Right lobe of liver (tissue), 6 donors: Measurements from ENCODE around the gene REST. TPM values are rescaled to one million over a fixed set of nuclear protein-coding genes. Genes with fewer than 3 reads are reported as not detected.
"Not testable (repeated sequence)": the region's sequence is repeated elsewhere in the genome, so short reads cannot be mapped to it uniquely, and the experiment has no call there.

Experiments used
- ATAC-seq, 4 donors: fragments of 200-7000 bp; cut with Tn5 transposase; one replicate each; pipeline ENCODE4 v1.9.1; 2020; ENCODE audit warnings: mild to moderate bottlenecking in 4 of 4, moderate library complexity in 4 of 4
- DNase-seq, 3 donors: peaks; one replicate each; pipeline ENCODE4 v3.0.0-alpha.2; 2020
- H3K27ac ChIP-seq, 3 donors: fragments of 200-600 bp; one replicate each; pipeline ENCODE4 v1.8.0; 2022
- H3K27me3 ChIP-seq, 2 donors: fragments of 200-600 bp; one replicate each; pipeline ENCODE4 v1.8.0; 2022
- H3K36me3 ChIP-seq, 4 donors: fragments of 200-600 bp; sonication (generic) in 1 of 4; one replicate each; pipeline versions ENCODE4 v1.5.1 to v1.8.0; 2017 to 2022; ENCODE audit warnings: control low read depth in 1 of 4
- H3K4me1 ChIP-seq, 4 donors: fragments of 200-600 bp; sonication (generic) in 1 of 4; one replicate each; pipeline versions ENCODE4 v1.5.1 to v1.8.0; 2017 to 2022; ENCODE audit warnings: control low read depth in 1 of 4
- H3K4me3 ChIP-seq, 3 donors: fragments of 200-600 bp; one replicate each; pipeline ENCODE4 v1.8.0; 2022
- H3K9me3 ChIP-seq, 4 donors: fragments of 200-600 bp; sonication (generic) in 1 of 4; one replicate each; pipeline versions ENCODE4 v1.5.1 to v1.8.0; 2017 to 2022; ENCODE audit warnings: control low read depth in 1 of 4
- CTCF ChIP-seq, 4 donors: fragments of 200-600 bp in 3 of 4; fragments of 450-650 bp in 1 of 4; IDR thresholded peaks; one replicate each; pipeline versions ENCODE4 v1.5.1 to v1.8.0; 2016 to 2022; ENCODE audit warnings: antibody characterized with exemption in 4 of 4, mild to moderate bottlenecking in 2 of 4
- POLR2A ChIP-seq: fragments of 450-650 bp; IDR thresholded peaks from one replicate; pipeline ENCODE4 v1.6.1; 2017; ENCODE audit warnings: antibody characterized with exemption, mild to moderate bottlenecking
- WGBS: methylation state at CpG from one replicate; pipeline ENCODE4 v1.1.6; 2018; ENCODE audit warnings: low coverage, low lambda C conversion rate; ENCODE audit not compliant: insufficient coverage; ENCODE audit errors: missing lambda C conversion rate; 5-methylcytosine and 5-hydroxymethylcytosine counted together
- intact Hi-C, 2 donors: fragments of 100-400 bp; cut with DNase I; formaldehyde crosslinking; loops; one replicate each; pipeline versions ENCODE4 v1.11.2 to v1.14.1; 2022
- total RNA-seq, 6 experiments: library from RNA; depleted of rRNA in 2 of 6; stranded (reverse); fragments of >200 nt in 2 of 6; fragmentation: NEBNext Ultra II Directional in 3 of 6; extraction: Animal tissue kit (Norgen Biotek cat#: 25700) in 3 of 6; gene quantifications; one replicate each; pipeline versions ENCODE4 v1.1.0 to v1.2.4, GENCODE V29; 2016 to 2023
- donor health status: DM: no; HTN: yes; CAD: no.
- donor health status: DM: no; HTN: no; CAD: no.
- donor health status: DM: no; HTN: no; CAD: no.
- donor health status: DM: no; HTN: yes; CAD: no.
- donor health status: DM: no; HTN: yes; CAD: no.

REST gene
- total RNA-seq, 6 experiments from 2014 or later = 10.6 to 19.3 (median 16.4) TPM

- ATAC-seq (no peak), DNase-seq (no peak)
- H3K27ac ChIP-seq = no peak overlapping the region
- no peaks in the 10 kb centered on the region for H3K9me3 ChIP-seq
- H3K27me3 ChIP-seq = no peaks in the 10 kb centered on the region
- H3K4me1 ChIP-seq = peaks cover 0 to 18% (median 3%) of the 10 kb centered on the region in 4 donors
- H3K36me3 ChIP-seq = peaks cover 0 to 6% (median 0%) of the 10 kb centered on the region in 4 donors
- no peak for TF ChIP-seq POLR2A
- no peak for TF ChIP-seq CTCF (IDR thresholded peaks at IDR 0.05)
- no peak overlapping the region for H3K4me3 ChIP-seq
- WGBS = 51% methylated on average over 6 of the region's 6 CpGs
- intact Hi-C loops = no loop called here
Observed at GRCh38 chr4:56910172-56910967, 2.7 kb downstream of the REST start.

DNA sequence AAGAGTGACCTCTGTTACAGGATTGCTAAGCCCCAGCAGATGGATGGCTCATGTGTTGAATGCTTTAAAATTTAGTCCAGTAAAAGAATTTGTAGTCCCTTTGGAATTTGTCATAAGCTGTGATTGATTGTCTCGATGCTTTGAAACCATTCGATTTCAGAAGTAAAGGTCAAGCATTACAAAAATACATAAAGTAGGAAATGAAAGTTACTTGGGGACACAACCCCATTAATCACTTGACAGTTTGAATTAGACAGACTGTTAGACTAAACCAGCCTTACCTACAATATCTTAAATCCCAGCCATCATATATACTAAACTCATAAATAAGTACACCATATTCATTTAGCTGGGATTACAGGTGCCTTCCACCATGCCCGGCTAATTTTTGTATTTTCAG is 6.6 kb downstream of the REST start:
- WGBS = 69% methylated on average over 3 of the region's 3 CpGs
- TF ChIP-seq CTCF (IDR thresholded peaks at IDR 0.05) (no peak), POLR2A (no peak)
- H3K9me3 ChIP-seq = no peaks in the 10 kb centered on the region
- ATAC-seq = no peak
- H3K36me3 ChIP-seq = peaks cover 0 to 6% (median 0%) of the 10 kb centered on the region in 4 donors
- no peak overlapping the region for H3K27ac ChIP-seq
- no peak for DNase-seq
- H3K4me1 ChIP-seq = peaks cover 0 to 26% (median 3%) of the 10 kb centered on the region in 4 donors
- no peak overlapping the region for H3K4me3 ChIP-seq
- intact Hi-C loops = no loop called here
- no peaks in the 10 kb centered on the region for H3K27me3 ChIP-seq

- 96% methylated on average over 7 of the region's 12 CpGs for WGBS
- H3K36me3 ChIP-seq, ATAC-seq, intact Hi-C loops, H3K9me3 ChIP-seq, H3K27me3 ChIP-seq, H3K27ac ChIP-seq, DNase-seq, H3K4me3 ChIP-seq: not testable (repeated sequence)
- peaks cover 0 to 22% (median 3%) of the 10 kb centered on the region in 4 donors for H3K4me1 ChIP-seq
Observed at GRCh38 chr4:56914977-56915376, 7.3 kb downstream of the REST start.

DNA sequence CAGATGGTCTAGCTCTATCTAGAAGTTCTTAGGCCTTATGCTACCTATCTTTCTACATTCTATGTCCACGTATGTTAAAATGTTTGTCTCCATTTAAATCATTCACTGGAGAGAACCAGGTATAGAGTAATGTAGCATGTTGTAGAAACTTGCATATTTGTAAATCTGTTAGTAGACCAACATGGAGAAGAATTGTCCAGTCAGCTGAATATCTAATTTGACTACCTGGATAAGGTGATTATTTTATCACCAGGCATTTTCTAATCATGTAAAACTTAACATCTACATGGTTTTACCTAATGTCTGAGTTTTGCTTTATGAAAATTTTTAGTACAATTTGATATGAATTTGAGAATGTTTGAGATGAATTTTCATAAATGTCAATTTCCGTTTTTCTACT is 19.5 kb downstream of the REST start:
- TF ChIP-seq POLR2A (no peak), CTCF (IDR thresholded peaks at IDR 0.05) (no peak)
- Histone ChIP-seq H3K27ac (no peak overlapping the region), H3K36me3 (peaks cover 0 to 34% (median 17%) of the 10 kb centered on the region in 4 donors), H3K9me3 (no peaks in the 10 kb centered on the region), H3K4me3 (no peak overlapping the region), H3K27me3 (no peaks in the 10 kb centered on the region), H3K4me1 (no peaks in the 10 kb centered on the region)
- WGBS = 95% methylated on average over 2 of the region's 2 CpGs
- no peak for DNase-seq
- intact Hi-C loops = no loop called here
- no peak for ATAC-seq

GRCh38 chr4:56930638-56931037 is 22.9 kb downstream of the REST start:
- ATAC-seq = peak in 1 of 4 donors; percentile 39
- TF ChIP-seq POLR2A = no peak
- no peak for TF ChIP-seq CTCF (IDR thresholded peaks at IDR 0.05)
- Histone ChIP-seq H3K4me3 (no peak overlapping the region), H3K27me3 (no peaks in the 10 kb centered on the region), H3K4me1 (no peaks in the 10 kb centered on the region), H3K36me3 (peaks cover 0 to 22% (median 12%) of the 10 kb centered on the region in 4 donors), H3K27ac (no peak overlapping the region), H3K9me3 (no peaks in the 10 kb centered on the region)
- intact Hi-C loops = no loop called here
- DNase-seq = no peak
- WGBS = 100% methylated on average over 2 of the region's 7 CpGs
